SKM-1 treated with dmso at 0.1 percent for 144 hours (cell line): ENCODE measurements around the gene LIN9.
A peak's percentile ranks its signal among the peaks of the same experiment; 100 is the strongest.

Source experiments
- DNase-seq: peaks from one replicate; lab custom pipeline; 2025; ENCODE audit not compliant: unreplicated experiment; lab: John Stamatoyannopoulos, UW

LIN9 gene

GRCh38 chr1:226181996-226182714 lies 126.8 kb downstream of the LIN9 start:
- DNase-seq: peak; percentile 97
